ENCODE measurements around the gene PCDHGA3. TPM values are rescaled to one million over a fixed set of nuclear protein-coding genes. Genes with fewer than 3 reads are reported as not detected.

PCDHGA3 gene
- total RNA-seq, 1 donor from 2014 or later, result 10.4 TPM

GRCh38 chr5:141359790-141360426 is 16.3 kb downstream of the PCDHGA3 start, which contains the start of gene PCDHGB2:
Gene PCDHGB2, plus strand, starts transcription at chr5:141359994. Its CDS starts 142 bp downstream, at chr5:141360136.
- DNase-seq, result no peak
- no peaks in the 10 kb centered on the region for H3K4me1 Mint-ChIP-seq (ENCODE audit: low read depth, unreplicated experiment)
- no peak within 1 kb of the TSS for H3K27ac Mint-ChIP-seq (ENCODE audit: unreplicated experiment)
- H3K4me3 Mint-ChIP-seq (ENCODE audit: unreplicated experiment), result no peak within 1 kb of the TSS
- H3K36me3 Mint-ChIP-seq (ENCODE audit: unreplicated experiment), result peaks cover 56% of the 10 kb centered on the region
- peaks cover 34% of the 10 kb centered on the region for H3K9me3 Mint-ChIP-seq (ENCODE audit: unreplicated experiment)
- TF ChIP-seq CTCF (IDR thresholded peaks at IDR 0.05; ENCODE audit: partially characterized antibody, unreplicated experiment), result no peak
- H3K27me3 Mint-ChIP-seq (ENCODE audit: unreplicated experiment), result peaks cover 14% of the 10 kb centered on the region

GRCh38 chr5:141360685-141361084 is 17.1 kb downstream of the PCDHGA3 start:
- Mint-ChIP-seq H3K4me1 (ENCODE audit: low read depth, unreplicated experiment) (no peaks in the 10 kb centered on the region), H3K27ac (ENCODE audit: unreplicated experiment) (no peak overlapping the region), H3K27me3 (ENCODE audit: unreplicated experiment) (peaks cover 14% of the 10 kb centered on the region), H3K9me3 (ENCODE audit: unreplicated experiment) (peaks cover 38% of the 10 kb centered on the region), H3K4me3 (ENCODE audit: unreplicated experiment) (no peak overlapping the region), H3K36me3 (ENCODE audit: unreplicated experiment) (peaks cover 59% of the 10 kb centered on the region)
- no peak for DNase-seq
- no peak for TF ChIP-seq CTCF (IDR thresholded peaks at IDR 0.05; ENCODE audit: partially characterized antibody, unreplicated experiment)

GRCh38 chr5:141362719-141363118 is 19.1 kb downstream of the PCDHGA3 start:
- peaks cover 50% of the 10 kb centered on the region for H3K36me3 Mint-ChIP-seq (ENCODE audit: unreplicated experiment)

GRCh38 chr5:141363952-141364660 is 20.5 kb downstream of the PCDHGA3 start, which contains the start of gene PCDHGA5:
Gene PCDHGA5, plus strand, starts transcription at chr5:141364162. Its CDS starts 169 bp downstream, at chr5:141364331.
- Mint-ChIP-seq H3K4me1 (ENCODE audit: low read depth, unreplicated experiment) (no peaks in the 10 kb centered on the region), H3K27ac (ENCODE audit: unreplicated experiment) (no peak within 1 kb of the TSS), H3K36me3 (ENCODE audit: unreplicated experiment) (peaks cover 46% of the 10 kb centered on the region), H3K4me3 (ENCODE audit: unreplicated experiment) (no peak within 1 kb of the TSS), H3K9me3 (ENCODE audit: unreplicated experiment) (peaks cover 32% of the 10 kb centered on the region), H3K27me3 (ENCODE audit: unreplicated experiment) (peaks cover 12% of the 10 kb centered on the region)
- no peak for DNase-seq
- no peak for TF ChIP-seq CTCF (IDR thresholded peaks at IDR 0.05; ENCODE audit: partially characterized antibody, unreplicated experiment)

More at GRCh38 chr5:141362719-141363118, 19.1 kb downstream of the PCDHGA3 start:
- no peak for TF ChIP-seq CTCF (IDR thresholded peaks at IDR 0.05; ENCODE audit: partially characterized antibody, unreplicated experiment)
- Mint-ChIP-seq H3K4me1 (ENCODE audit: low read depth, unreplicated experiment) (no peaks in the 10 kb centered on the region), H3K9me3 (ENCODE audit: unreplicated experiment) (peaks cover 32% of the 10 kb centered on the region), H3K27me3 (ENCODE audit: unreplicated experiment) (peaks cover 12% of the 10 kb centered on the region), H3K4me3 (ENCODE audit: unreplicated experiment) (no peak overlapping the region), H3K27ac (ENCODE audit: unreplicated experiment) (no peak overlapping the region)
- no peak for DNase-seq
